WTC11 (cell line): Measurements from ENCODE around the gene ARL5B. TPM values are rescaled to one million over a fixed set of nuclear protein-coding genes. Genes with fewer than 3 reads are reported as not detected.

ENCODE experiments used
- ATAC-seq: fragments of 200-7000 bp; cut with Tn5 transposase; 2 replicates; pipeline ENCODE4 v1.10.0; 2021; ENCODE audit warnings: mild to moderate bottlenecking, moderate library complexity
- CTCF ChIA-PET: fragments of 300-600 bp; sonication (Branson Sonifier 250); formaldehyde crosslinking; loops from one replicate; lab custom pipeline; 2021; ENCODE audit warnings: antibody characterized with exemption; lab: Charles Lee
- POLR2A ChIA-PET: fragments of 350-600 bp; sonication (Branson Sonifier 250); formaldehyde crosslinking; loops from one replicate; lab custom pipeline; 2021; ENCODE audit warnings: antibody characterized with exemption; lab: Charles Lee
- DNase-seq: peaks from one replicate; pipeline ENCODE4 v3.0.0; 2021; ENCODE audit warnings: low spot score
- H3K27ac Mint-ChIP-seq: 2 replicates; pipeline ENCODE4 v1.8.0; 2021; ENCODE audit warnings: mixed read lengths
- H3K27me3 Mint-ChIP-seq: 2 replicates; pipeline ENCODE4 v1.8.0; 2021; ENCODE audit warnings: low read depth, mild to moderate bottlenecking, moderate library complexity, mixed read lengths
- H3K36me3 Mint-ChIP-seq: 2 replicates; pipeline ENCODE4 v1.8.0; 2021; ENCODE audit warnings: mixed read lengths
- H3K4me1 Mint-ChIP-seq: 2 replicates; pipeline ENCODE4 v1.8.0; 2022; ENCODE audit warnings: mixed read lengths
- H3K4me3 Mint-ChIP-seq: 2 replicates; pipeline ENCODE4 v1.8.0; 2021; ENCODE audit warnings: mild to moderate bottlenecking, moderate library complexity, mixed read lengths
- H3K9me3 Mint-ChIP-seq: 2 replicates; pipeline ENCODE4 v1.8.0; 2021; ENCODE audit warnings: mixed read lengths
- AFF4 ChIP-seq: sonication (generic); formaldehyde crosslinking; IDR thresholded peaks from 2 replicates; pipeline ENCODE4 v1.8.1; 2023; ENCODE audit warnings: mild to moderate bottlenecking, missing genetic modification reagents, borderline replicate concordance
- ARID4B ChIP-seq: sonication (generic); formaldehyde crosslinking; IDR thresholded peaks from 2 replicates; pipeline ENCODE4 v1.8.0; 2023; ENCODE audit warnings: missing genetic modification reagents, mild to moderate bottlenecking, borderline replicate concordance
- EMX1 ChIP-seq: fragments of 250-450 bp; sonication (Bioruptor Pico); IDR thresholded peaks from 2 replicates; pipeline ENCODE4 v1.8.0; 2021; ENCODE audit warnings: mild to moderate bottlenecking
- ESRRA ChIP-seq: sonication (generic); formaldehyde crosslinking; IDR thresholded peaks from 2 replicates; pipeline ENCODE4 v1.8.1; 2022; ENCODE audit warnings: mild to moderate bottlenecking, missing genetic modification reagents, borderline replicate concordance
- FOXP1 ChIP-seq: sonication (generic); formaldehyde crosslinking; IDR thresholded peaks from 2 replicates; pipeline ENCODE4 v1.8.0; 2022; ENCODE audit warnings: missing genetic modification reagents, mild to moderate bottlenecking, moderate library complexity, borderline replicate concordance
- MXD4 ChIP-seq: fragments of 250-450 bp; sonication (Bioruptor Pico); IDR thresholded peaks from 2 replicates; pipeline ENCODE4 v1.8.0; 2021; ENCODE audit warnings: mild to moderate bottlenecking, moderate library complexity, borderline replicate concordance
- OVOL2 ChIP-seq: fragments of 250-450 bp; sonication (Bioruptor Pico); IDR thresholded peaks from 2 replicates; pipeline ENCODE4 v1.9.0; 2021; ENCODE audit warnings: mild to moderate bottlenecking, borderline replicate concordance
- TCF7 ChIP-seq: sonication (generic); formaldehyde crosslinking; IDR thresholded peaks from 2 replicates; pipeline ENCODE4 v1.8.0; 2022; ENCODE audit warnings: mild to moderate bottlenecking, low read depth, missing genetic modification reagents, moderate library complexity
- ZNF121 ChIP-seq: sonication (generic); formaldehyde crosslinking; IDR thresholded peaks from 2 replicates; pipeline ENCODE4 v1.8.0; 2023; ENCODE audit warnings: missing genetic modification reagents
- ZNF281 ChIP-seq: sonication (generic); formaldehyde crosslinking; IDR thresholded peaks from 2 replicates; pipeline ENCODE4 v1.8.0; 2023; ENCODE audit warnings: mild to moderate bottlenecking, missing genetic modification reagents
- ZNF671 ChIP-seq: fragments of 250-450 bp; sonication (Bioruptor Pico); IDR thresholded peaks from 2 replicates; pipeline ENCODE4 v1.8.0; 2021; ENCODE audit warnings: mild to moderate bottlenecking
- total RNA-seq: library from RNA; stranded (reverse); gene quantifications from 3 replicates; pipeline ENCODE4 v1.2.3, GENCODE V29; 2021
- TF ChIP-seq, protein P1 (sequence below): sonication (generic); formaldehyde crosslinking; IDR thresholded peaks from 2 replicates; pipeline ENCODE4 v1.8.1; 2022; ENCODE audit warnings: missing genetic modification reagents, borderline replicate concordance
- TF ChIP-seq, protein P2 (sequence below): fragments of 200-600 bp; IDR thresholded peaks from 2 replicates; pipeline ENCODE4 v1.8.0; 2022; ENCODE audit warnings: antibody characterized with exemption
- TF ChIP-seq, protein P3 (sequence below): sonication (generic); formaldehyde crosslinking; IDR thresholded peaks from 2 replicates; pipeline ENCODE4 v1.8.1; 2023; ENCODE audit warnings: mild to moderate bottlenecking, missing genetic modification reagents
- TF ChIP-seq, protein P4 (sequence below): sonication (generic); formaldehyde crosslinking; IDR thresholded peaks from 2 replicates; pipeline ENCODE4 v1.8.0; 2022; ENCODE audit warnings: missing genetic modification reagents

Gene ARL5B
- total RNA-seq, 1 experiment from 2014 or later = 44.1 TPM

DNA sequence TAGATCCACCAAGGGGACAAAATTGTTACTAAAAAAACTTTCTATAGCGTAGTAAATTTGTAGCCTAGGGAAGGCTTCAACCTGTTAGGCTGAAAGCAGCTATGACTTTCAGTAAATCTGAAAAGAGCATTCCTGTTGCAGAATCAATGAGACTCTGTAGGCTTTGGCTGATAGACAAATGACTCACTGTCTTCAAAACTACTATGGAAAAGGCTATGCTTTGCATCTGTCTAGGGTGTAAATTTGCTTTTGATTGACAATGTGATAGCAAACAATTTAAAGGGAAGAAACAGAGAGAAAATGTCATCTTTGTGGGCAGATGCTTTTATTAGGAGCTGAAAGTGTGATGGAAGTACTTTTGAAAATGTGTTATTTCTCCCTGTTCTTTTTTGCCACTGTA lies 60.6 kb downstream of the ARL5B start (continued):
- TF ChIP-seq ESRRA (CRISPR knock-in tag) (no peak), TCF7 (CRISPR knock-in tag) (no peak)

DNA sequence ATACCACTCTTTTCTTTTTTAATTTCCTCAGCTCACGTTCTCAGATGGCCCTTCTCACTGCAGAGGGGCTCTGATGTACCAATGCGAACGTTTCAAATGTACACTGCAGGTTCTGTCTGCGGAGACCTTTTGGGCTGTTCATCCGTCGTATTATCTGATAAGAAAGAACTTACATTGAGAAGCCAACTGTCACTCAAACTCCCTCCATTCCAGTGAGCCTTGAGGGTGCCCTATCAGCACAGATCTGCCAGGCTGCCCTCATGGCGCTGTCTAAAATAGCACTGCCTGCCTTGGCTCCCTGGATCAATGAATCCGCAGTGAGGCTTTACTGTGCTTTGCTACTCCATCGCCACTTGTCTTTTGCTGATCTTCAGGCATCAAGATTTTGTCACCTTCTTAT lies 61.8 kb downstream of the ARL5B start:
- H3K4me1 Mint-ChIP-seq = no peaks in the 10 kb centered on the region
- H3K27me3 Mint-ChIP-seq = no peaks in the 10 kb centered on the region
- 0 out of 2 replicates have a peak, but pooled peaks cover 3% of the 10 kb centered on the region for H3K9me3 Mint-ChIP-seq
- POLR2A ChIA-PET = no interaction called here
- H3K36me3 Mint-ChIP-seq = no peaks in the 10 kb centered on the region
- no peak for ATAC-seq
- no peak for DNase-seq
- no peak overlapping the region for H3K27ac Mint-ChIP-seq
- CTCF ChIA-PET = no interaction called here
- no peak overlapping the region for H3K4me3 Mint-ChIP-seq
- TF ChIP-seq, protein P1, sequence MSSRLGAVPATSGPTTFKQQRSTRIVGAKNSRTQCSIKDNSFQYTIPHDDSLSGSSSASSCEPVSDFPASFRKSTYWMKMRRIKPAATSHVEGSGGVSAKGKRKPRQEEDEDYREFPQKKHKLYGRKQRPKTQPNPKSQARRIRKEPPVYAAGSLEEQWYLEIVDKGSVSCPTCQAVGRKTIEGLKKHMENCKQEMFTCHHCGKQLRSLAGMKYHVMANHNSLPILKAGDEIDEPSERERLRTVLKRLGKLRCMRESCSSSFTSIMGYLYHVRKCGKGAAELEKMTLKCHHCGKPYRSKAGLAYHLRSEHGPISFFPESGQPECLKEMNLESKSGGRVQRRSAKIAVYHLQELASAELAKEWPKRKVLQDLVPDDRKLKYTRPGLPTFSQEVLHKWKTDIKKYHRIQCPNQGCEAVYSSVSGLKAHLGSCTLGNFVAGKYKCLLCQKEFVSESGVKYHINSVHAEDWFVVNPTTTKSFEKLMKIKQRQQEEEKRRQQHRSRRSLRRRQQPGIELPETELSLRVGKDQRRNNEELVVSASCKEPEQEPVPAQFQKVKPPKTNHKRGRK (CRISPR knock-in tag) = no peak
- TF ChIP-seq ARID4B (CRISPR knock-in tag) (no peak), ZNF671 (no peak), ZNF121 (no peak), ZNF281 (CRISPR knock-in tag) (no peak), FOXP1 (CRISPR knock-in tag) (no peak), MXD4 (CRISPR knock-in tag) (no peak), OVOL2 (CRISPR knock-in tag) (no peak), EMX1 (CRISPR knock-in tag) (no peak), AFF4 (CRISPR knock-in tag) (no peak)
- TF ChIP-seq, protein P2, sequence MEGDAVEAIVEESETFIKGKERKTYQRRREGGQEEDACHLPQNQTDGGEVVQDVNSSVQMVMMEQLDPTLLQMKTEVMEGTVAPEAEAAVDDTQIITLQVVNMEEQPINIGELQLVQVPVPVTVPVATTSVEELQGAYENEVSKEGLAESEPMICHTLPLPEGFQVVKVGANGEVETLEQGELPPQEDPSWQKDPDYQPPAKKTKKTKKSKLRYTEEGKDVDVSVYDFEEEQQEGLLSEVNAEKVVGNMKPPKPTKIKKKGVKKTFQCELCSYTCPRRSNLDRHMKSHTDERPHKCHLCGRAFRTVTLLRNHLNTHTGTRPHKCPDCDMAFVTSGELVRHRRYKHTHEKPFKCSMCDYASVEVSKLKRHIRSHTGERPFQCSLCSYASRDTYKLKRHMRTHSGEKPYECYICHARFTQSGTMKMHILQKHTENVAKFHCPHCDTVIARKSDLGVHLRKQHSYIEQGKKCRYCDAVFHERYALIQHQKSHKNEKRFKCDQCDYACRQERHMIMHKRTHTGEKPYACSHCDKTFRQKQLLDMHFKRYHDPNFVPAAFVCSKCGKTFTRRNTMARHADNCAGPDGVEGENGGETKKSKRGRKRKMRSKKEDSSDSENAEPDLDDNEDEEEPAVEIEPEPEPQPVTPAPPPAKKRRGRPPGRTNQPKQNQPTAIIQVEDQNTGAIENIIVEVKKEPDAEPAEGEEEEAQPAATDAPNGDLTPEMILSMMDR = no peak
- TF ChIP-seq, protein P3, sequence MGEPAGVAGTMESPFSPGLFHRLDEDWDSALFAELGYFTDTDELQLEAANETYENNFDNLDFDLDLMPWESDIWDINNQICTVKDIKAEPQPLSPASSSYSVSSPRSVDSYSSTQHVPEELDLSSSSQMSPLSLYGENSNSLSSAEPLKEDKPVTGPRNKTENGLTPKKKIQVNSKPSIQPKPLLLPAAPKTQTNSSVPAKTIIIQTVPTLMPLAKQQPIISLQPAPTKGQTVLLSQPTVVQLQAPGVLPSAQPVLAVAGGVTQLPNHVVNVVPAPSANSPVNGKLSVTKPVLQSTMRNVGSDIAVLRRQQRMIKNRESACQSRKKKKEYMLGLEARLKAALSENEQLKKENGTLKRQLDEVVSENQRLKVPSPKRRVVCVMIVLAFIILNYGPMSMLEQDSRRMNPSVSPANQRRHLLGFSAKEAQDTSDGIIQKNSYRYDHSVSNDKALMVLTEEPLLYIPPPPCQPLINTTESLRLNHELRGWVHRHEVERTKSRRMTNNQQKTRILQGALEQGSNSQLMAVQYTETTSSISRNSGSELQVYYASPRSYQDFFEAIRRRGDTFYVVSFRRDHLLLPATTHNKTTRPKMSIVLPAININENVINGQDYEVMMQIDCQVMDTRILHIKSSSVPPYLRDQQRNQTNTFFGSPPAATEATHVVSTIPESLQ (CRISPR knock-in tag) = no peak
- TF ChIP-seq, protein P4, sequence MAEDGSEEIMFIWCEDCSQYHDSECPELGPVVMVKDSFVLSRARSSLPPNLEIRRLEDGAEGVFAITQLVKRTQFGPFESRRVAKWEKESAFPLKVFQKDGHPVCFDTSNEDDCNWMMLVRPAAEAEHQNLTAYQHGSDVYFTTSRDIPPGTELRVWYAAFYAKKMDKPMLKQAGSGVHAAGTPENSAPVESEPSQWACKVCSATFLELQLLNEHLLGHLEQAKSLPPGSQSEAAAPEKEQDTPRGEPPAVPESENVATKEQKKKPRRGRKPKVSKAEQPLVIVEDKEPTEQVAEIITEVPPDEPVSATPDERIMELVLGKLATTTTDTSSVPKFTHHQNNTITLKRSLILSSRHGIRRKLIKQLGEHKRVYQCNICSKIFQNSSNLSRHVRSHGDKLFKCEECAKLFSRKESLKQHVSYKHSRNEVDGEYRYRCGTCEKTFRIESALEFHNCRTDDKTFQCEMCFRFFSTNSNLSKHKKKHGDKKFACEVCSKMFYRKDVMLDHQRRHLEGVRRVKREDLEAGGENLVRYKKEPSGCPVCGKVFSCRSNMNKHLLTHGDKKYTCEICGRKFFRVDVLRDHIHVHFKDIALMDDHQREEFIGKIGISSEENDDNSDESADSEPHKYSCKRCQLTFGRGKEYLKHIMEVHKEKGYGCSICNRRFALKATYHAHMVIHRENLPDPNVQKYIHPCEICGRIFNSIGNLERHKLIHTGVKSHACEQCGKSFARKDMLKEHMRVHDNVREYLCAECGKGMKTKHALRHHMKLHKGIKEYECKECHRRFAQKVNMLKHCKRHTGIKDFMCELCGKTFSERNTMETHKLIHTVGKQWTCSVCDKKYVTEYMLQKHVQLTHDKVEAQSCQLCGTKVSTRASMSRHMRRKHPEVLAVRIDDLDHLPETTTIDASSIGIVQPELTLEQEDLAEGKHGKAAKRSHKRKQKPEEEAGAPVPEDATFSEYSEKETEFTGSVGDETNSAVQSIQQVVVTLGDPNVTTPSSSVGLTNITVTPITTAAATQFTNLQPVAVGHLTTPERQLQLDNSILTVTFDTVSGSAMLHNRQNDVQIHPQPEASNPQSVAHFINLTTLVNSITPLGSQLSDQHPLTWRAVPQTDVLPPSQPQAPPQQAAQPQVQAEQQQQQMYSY = no peak
